ENCODE measurements around the gene PUDP.
"Not testable (repeated sequence)": the region's sequence is repeated elsewhere in the genome, so short reads cannot be mapped to it uniquely, and the experiment has no call there.

PUDP gene

GRCh38 chrX:7022996-7023395, 125.0 kb downstream of the PUDP start:
- DNase-seq = not testable (repeated sequence)

- no peak for DNase-seq
These were observed 126.0 kb downstream of the PUDP start for GRCh38 chrX:7021991-7022390.

GRCh38 chrX:7019555-7019954, 128.4 kb downstream of the PUDP start:
- no peak for DNase-seq

GRCh38 chrX:7012262-7012834, 135.6 kb downstream of the PUDP start:
- DNase-seq = not testable (repeated sequence)

GRCh38 chrX:7010897-7011296, 137.1 kb downstream of the PUDP start:
- DNase-seq = not testable (repeated sequence)

- not testable (repeated sequence) for DNase-seq
These were observed 140.6 kb downstream of the PUDP start for GRCh38 chrX:7007328-7007727.
